Measurements from ENCODE around the gene SC5D. TPM values are rescaled to one million over a fixed set of nuclear protein-coding genes. Genes with fewer than 3 reads are reported as not detected.

The SC5D gene
- total RNA-seq, result 44.1 and 61.9 TPM in 2 replicates

GRCh38 chr11:121292495-121293287 lies at the start of gene SC5D:
Gene SC5D, plus strand, starts transcription at chr11:121292771. Its CDS starts 10,605 bp downstream, at chr11:121303376.

Other genes starting within 250 kb of the SC5D start
- 0.05 and 0.07 TPM in 2 replicates for gene TECTA, start 191.5 kb upstream of the SC5D start, total RNA-seq
- 12.9 and 17.6 TPM in 2 replicates for gene SORL1, start 159.5 kb downstream of the SC5D start, total RNA-seq

Data from airway epithelial cell (primary cell).